Osteoblast (primary cell): ENCODE measurements around the gene POLR3H. TPM values are rescaled to one million over a fixed set of nuclear protein-coding genes. Genes with fewer than 3 reads are reported as not detected.
"Not testable (repeated sequence)": the region's sequence is repeated elsewhere in the genome, so short reads cannot be mapped to it uniquely, and the experiment has no call there.

Experiments used
- DNase-seq: peaks from one replicate; pipeline ENCODE4 v3.0.0; 2011; ENCODE audit warnings: low spot score, mixed read lengths; ENCODE audit not compliant: insufficient read length; ENCODE audit errors: missing footprints
- H2AFZ ChIP-seq: 2 replicates; pipeline ENCODE4 v1.6.0; 2011; ENCODE audit warnings: mild to moderate bottlenecking, low read length
- H3K27ac ChIP-seq: 2 replicates; pipeline ENCODE4 v1.5.1; 2011; ENCODE audit warnings: mild to moderate bottlenecking, low read depth, low read length, moderate library complexity
- H3K27me3 ChIP-seq: 2 replicates; pipeline ENCODE4 v1.6.0; 2012; ENCODE audit warnings: mild to moderate bottlenecking, control low read depth, inconsistent platforms, low read length, moderate library complexity; ENCODE audit not compliant: insufficient read depth
- H3K36me3 ChIP-seq: 2 replicates; pipeline ENCODE4 v1.5.1; 2011; ENCODE audit warnings: mild to moderate bottlenecking, low read length, control low read depth, moderate library complexity; ENCODE audit not compliant: insufficient read depth
- H3K4me1 ChIP-seq: 2 replicates; pipeline ENCODE4 v1.5.1; 2011; ENCODE audit warnings: mild to moderate bottlenecking, low read length, control low read depth, moderate library complexity; ENCODE audit not compliant: insufficient read depth
- H3K4me2 ChIP-seq: 2 replicates; pipeline ENCODE4 v1.6.0; 2011; ENCODE audit warnings: mild to moderate bottlenecking, low read length; ENCODE audit not compliant: insufficient read depth
- H3K4me3 ChIP-seq: fragments of 200-600 bp; sonication (generic); 3 replicates; pipeline ENCODE4 v1.5.1; 2012; ENCODE audit warnings: mild to moderate bottlenecking, low read length, inconsistent platforms; ENCODE audit not compliant: insufficient read depth
- H3K79me2 ChIP-seq: 2 replicates; pipeline ENCODE4 v1.6.0; 2012; ENCODE audit warnings: mild to moderate bottlenecking, low read length, control low read depth, inconsistent platforms; ENCODE audit not compliant: insufficient read depth
- H3K9me3 ChIP-seq: 2 replicates; pipeline ENCODE4 v1.5.1; 2011; ENCODE audit warnings: low read depth, low read length, control low read depth
- H4K20me1 ChIP-seq: 2 replicates; pipeline ENCODE4 v1.6.0; 2012; ENCODE audit warnings: mild to moderate bottlenecking, low read length, control low read depth; ENCODE audit not compliant: insufficient read depth
- total RNA-seq: library from RNA; depleted of rRNA; stranded (reverse); fragments of >200 nt; gene quantifications from 2 replicates; pipeline ENCODE4 v1.2.3, GENCODE V29; 2012
- TF ChIP-seq, protein P1 (sequence below): IDR thresholded peaks from 2 replicates; pipeline ENCODE4 v1.5.1; 2011; ENCODE audit warnings: mild to moderate bottlenecking, low read depth, low read length, moderate library complexity; ENCODE audit errors: extremely low read depth

The POLR3H gene
- total RNA-seq, 1 donor: 27.9 TPM

- no peak overlapping the region for H3K4me2 ChIP-seq
- no peak overlapping the region for H3K4me3 ChIP-seq
- H3K4me1 ChIP-seq: no peaks in the 10 kb centered on the region
- H4K20me1 ChIP-seq: no peaks in the 10 kb centered on the region
- no peaks in the 10 kb centered on the region for H3K9me3 ChIP-seq
- H3K79me2 ChIP-seq: no peaks in the 10 kb centered on the region
- TF ChIP-seq, protein P1, sequence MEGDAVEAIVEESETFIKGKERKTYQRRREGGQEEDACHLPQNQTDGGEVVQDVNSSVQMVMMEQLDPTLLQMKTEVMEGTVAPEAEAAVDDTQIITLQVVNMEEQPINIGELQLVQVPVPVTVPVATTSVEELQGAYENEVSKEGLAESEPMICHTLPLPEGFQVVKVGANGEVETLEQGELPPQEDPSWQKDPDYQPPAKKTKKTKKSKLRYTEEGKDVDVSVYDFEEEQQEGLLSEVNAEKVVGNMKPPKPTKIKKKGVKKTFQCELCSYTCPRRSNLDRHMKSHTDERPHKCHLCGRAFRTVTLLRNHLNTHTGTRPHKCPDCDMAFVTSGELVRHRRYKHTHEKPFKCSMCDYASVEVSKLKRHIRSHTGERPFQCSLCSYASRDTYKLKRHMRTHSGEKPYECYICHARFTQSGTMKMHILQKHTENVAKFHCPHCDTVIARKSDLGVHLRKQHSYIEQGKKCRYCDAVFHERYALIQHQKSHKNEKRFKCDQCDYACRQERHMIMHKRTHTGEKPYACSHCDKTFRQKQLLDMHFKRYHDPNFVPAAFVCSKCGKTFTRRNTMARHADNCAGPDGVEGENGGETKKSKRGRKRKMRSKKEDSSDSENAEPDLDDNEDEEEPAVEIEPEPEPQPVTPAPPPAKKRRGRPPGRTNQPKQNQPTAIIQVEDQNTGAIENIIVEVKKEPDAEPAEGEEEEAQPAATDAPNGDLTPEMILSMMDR: no peak
- no peak overlapping the region for H3K27ac ChIP-seq
- no peaks in the 10 kb centered on the region for H3K27me3 ChIP-seq
- H3K36me3 ChIP-seq: peaks cover 36% of the 10 kb centered on the region
- peak; percentile 63 for DNase-seq
- H2AFZ ChIP-seq: no peak overlapping the region
Observed at GRCh38 chr22:41575533-41575932, 31.3 kb upstream of the POLR3H start.

GRCh38 chr22:41574847-41575381, 30.6 kb upstream of the POLR3H start:
- H3K4me1 ChIP-seq: no peaks in the 10 kb centered on the region
- no peak overlapping the region for H3K27ac ChIP-seq
- no peak overlapping the region for H3K4me3 ChIP-seq
- no peaks in the 10 kb centered on the region for H3K79me2 ChIP-seq
- no peaks in the 10 kb centered on the region for H3K27me3 ChIP-seq
- no peaks in the 10 kb centered on the region for H3K9me3 ChIP-seq
- TF ChIP-seq, protein P1: no peak
- H4K20me1 ChIP-seq: no peaks in the 10 kb centered on the region
- peak; percentile 62 for DNase-seq
- H3K4me2 ChIP-seq: no peak overlapping the region
- H3K36me3 ChIP-seq: peaks cover 31% of the 10 kb centered on the region
- no peak overlapping the region for H2AFZ ChIP-seq

GRCh38 chr22:41573677-41574076, 29.4 kb upstream of the POLR3H start:
- H2AFZ ChIP-seq: no peak overlapping the region
- no peaks in the 10 kb centered on the region for H3K27me3 ChIP-seq
- no peaks in the 10 kb centered on the region for H4K20me1 ChIP-seq
- TF ChIP-seq, protein P1: no peak
- H3K4me2 ChIP-seq: no peak overlapping the region
- peak; percentile 59 for DNase-seq
- H3K4me1 ChIP-seq: no peaks in the 10 kb centered on the region
- H3K4me3 ChIP-seq: no peak overlapping the region
- H3K79me2 ChIP-seq: no peaks in the 10 kb centered on the region
- H3K27ac ChIP-seq: no peak overlapping the region
- H3K9me3 ChIP-seq: no peaks in the 10 kb centered on the region
- H3K36me3 ChIP-seq: peaks cover 18% of the 10 kb centered on the region

DNA sequence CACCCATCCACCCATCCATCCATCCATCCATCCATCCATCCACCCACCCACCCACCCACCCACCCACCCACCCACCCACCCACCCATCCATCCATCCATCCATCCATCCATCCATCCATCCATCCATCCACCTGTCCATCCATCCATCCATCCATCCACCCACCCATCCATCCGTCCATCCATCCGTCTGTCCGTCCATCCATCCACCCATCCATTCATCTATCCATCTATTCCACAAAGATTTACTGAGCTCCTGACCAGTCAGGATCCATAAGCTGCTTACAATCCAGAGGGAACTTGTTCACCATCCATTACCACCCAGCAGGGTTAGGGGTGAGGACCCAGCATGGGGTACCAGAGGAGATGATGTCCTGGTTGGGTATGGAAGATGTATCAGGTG, 28.0 kb upstream of the POLR3H start:
- H3K4me3 ChIP-seq, H3K27ac ChIP-seq, H3K27me3 ChIP-seq, H3K79me2 ChIP-seq, H3K4me2 ChIP-seq, H4K20me1 ChIP-seq, H2AFZ ChIP-seq, H3K36me3 ChIP-seq, DNase-seq, H3K4me1 ChIP-seq, H3K9me3 ChIP-seq: not testable (repeated sequence)
